ENCODE results near the gene TTC9C.

DNA sequence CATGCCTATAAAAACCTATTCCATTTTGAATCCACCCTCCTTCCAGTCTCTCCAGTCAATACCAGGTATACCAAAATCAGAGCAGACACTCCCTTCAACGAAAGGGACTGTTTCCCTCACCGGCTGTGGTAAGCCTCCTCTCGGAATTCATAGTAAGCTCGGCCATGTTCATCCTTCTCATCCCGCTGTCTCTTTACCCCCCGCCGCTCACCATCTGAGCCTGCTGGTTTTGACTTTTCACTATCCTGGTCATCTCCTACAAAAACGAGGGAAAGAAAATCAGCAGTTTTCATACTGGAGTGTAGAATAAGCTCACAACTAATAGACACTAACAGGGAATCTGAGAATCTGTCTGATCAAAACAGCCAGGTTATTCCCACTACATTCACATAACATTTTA lies 4.1 kb upstream of the TTC9C start:
- no peak for TF ChIP-seq MAX (IDR thresholded peaks at IDR 0.05; ENCODE audit: insufficient read depth, insufficient read length)
- TF ChIP-seq POLR2A (IDR thresholded peaks at IDR 0.05; ENCODE audit: low read depth, low read length), result no peak
- TF ChIP-seq, protein P1, sequence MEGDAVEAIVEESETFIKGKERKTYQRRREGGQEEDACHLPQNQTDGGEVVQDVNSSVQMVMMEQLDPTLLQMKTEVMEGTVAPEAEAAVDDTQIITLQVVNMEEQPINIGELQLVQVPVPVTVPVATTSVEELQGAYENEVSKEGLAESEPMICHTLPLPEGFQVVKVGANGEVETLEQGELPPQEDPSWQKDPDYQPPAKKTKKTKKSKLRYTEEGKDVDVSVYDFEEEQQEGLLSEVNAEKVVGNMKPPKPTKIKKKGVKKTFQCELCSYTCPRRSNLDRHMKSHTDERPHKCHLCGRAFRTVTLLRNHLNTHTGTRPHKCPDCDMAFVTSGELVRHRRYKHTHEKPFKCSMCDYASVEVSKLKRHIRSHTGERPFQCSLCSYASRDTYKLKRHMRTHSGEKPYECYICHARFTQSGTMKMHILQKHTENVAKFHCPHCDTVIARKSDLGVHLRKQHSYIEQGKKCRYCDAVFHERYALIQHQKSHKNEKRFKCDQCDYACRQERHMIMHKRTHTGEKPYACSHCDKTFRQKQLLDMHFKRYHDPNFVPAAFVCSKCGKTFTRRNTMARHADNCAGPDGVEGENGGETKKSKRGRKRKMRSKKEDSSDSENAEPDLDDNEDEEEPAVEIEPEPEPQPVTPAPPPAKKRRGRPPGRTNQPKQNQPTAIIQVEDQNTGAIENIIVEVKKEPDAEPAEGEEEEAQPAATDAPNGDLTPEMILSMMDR (IDR thresholded peaks at IDR 0.05; ENCODE audit: extremely low read depth in 1 of 2, insufficient read depth in 1 of 2, low read depth in 1 of 2, low read length in 2 of 2), result no peak
- no peak for TF ChIP-seq POLR2AphosphoS5 (IDR thresholded peaks at IDR 0.05; ENCODE audit: insufficient read depth, low read depth, low read length)
- TF ChIP-seq EZH2 (IDR thresholded peaks at IDR 0.05; ENCODE audit: borderline replicate concordance, low read depth, low read length, severe bottlenecking), result no peak
